Fibroblast of the aortic adventitia (primary cell): ENCODE measurements around the gene CDK17. TPM values are rescaled to one million over a fixed set of nuclear protein-coding genes. Genes with fewer than 3 reads are reported as not detected.
"Not testable (repeated sequence)": the region's sequence is repeated elsewhere in the genome, so short reads cannot be mapped to it uniquely, and the experiment has no call there.

Source experiments
- DNase-seq: peaks from one replicate; pipeline ENCODE4 v3.0.0-alpha.2; 2010; ENCODE audit warnings: low read depth
- H3K4me3 ChIP-seq: 2 replicates; pipeline ENCODE4 v1.5.1; 2011; ENCODE audit warnings: low read depth, mild to moderate bottlenecking, control low read depth, low read length, moderate library complexity
- CTCF ChIP-seq: IDR thresholded peaks from 2 replicates; pipeline ENCODE4 v1.5.1; 2011; ENCODE audit warnings: mild to moderate bottlenecking, low read length, control low read depth, inconsistent platforms; ENCODE audit not compliant: insufficient read depth
- total RNA-seq: library from RNA; depleted of rRNA; stranded (reverse); fragments of >200 nt; gene quantifications from 2 replicates; pipeline ENCODE4 v1.2.3, GENCODE V29; 2012; ENCODE audit warnings: low replicate concordance

CDK17 gene
- total RNA-seq, 1 donor = 49.1 TPM

GRCh38 chr12:96404696-96405095 is 4.5 kb upstream of the CDK17 start:
- TF ChIP-seq CTCF = no peak
- DNase-seq = no peak
- H3K4me3 ChIP-seq = no peak overlapping the region

DNA sequence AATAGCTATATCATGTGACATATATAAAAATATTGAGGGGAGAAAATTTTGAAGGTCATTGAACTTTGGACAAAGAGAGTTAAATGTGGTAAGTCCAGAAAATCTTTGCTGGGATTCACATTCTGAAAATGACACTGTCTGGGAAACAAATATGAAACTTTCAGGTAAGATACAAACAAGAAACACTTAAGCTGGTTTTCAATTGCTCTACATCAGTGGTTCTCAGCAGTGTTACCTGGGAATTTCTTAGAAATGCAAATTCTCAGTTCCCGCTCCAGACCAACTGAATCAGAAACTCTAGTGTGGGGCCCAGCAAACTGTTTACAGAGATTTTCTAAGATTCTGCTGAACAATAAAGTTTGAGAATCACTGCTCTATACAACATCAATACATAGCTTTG is 3.6 kb upstream of the CDK17 start:
- no peak for TF ChIP-seq CTCF
- no peak for DNase-seq

GRCh38 chr12:96402522-96402921 is 2.3 kb upstream of the CDK17 start:
- not testable (repeated sequence) for H3K4me3 ChIP-seq, DNase-seq

More for the DNA sequence above, 3.6 kb upstream of the CDK17 start:
- H3K4me3 ChIP-seq = no peak overlapping the region

DNA sequence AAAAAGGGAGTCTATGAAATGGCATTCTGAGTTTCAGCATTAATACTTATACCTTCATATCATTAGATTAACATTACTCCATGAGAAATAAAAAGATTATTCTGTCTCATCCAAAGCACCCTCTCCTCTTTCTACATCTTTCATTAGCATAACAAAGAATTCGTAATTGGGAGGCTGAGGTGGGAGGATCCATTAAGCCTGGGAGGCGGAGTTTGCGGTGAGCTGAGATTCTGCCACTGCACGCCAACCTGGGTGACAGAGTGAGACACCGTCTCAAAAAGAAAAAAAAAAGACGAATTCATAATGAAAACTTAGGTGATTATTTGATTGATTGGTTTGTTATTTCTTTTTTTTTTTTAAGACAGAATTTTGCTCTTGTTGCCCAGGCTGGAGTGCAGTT is 1.8 kb upstream of the CDK17 start:
- DNase-seq = no peak
- TF ChIP-seq CTCF = no peak
- H3K4me3 ChIP-seq = no peak overlapping the region

DNA sequence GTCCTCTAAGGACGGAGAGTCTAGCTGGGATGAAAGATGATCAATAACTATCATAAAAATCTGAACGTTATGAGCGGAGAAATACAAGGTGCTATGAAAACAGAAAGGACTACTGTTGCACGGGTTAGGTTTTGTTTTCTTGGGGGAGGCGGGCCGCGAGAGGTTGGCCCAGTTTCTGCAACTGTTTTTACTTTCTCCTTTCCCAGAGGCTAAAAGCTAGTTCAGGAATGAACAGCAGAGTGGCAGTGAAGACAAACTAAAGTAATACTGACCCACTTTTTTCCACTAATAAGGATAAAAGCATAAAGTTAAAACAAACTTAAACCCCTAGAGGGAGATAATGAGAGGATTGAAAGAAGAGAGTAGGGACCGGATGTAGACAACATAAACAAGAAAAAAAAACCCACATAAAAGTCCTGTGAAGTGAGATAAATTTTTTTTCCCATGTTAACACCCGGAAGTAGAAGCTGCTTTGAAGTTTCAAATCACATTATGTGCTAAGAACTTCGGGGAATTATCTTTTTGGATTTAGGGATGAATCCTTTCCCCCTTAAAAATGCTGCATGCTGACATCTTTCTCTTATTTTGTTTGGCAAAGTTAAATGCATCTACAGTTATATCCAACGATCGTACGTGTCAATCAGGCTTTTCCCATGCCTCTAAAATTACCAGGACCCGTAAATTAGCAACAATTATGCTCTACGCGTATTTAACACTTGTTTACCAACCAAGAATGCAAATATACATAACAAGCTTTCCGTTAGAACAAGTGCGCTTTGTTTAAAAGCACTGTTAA is 1.0 kb upstream of the CDK17 start:
- H3K4me3 ChIP-seq = peak overlapping the region; percentile 77
- peak; percentile 89 for DNase-seq
- TF ChIP-seq CTCF = peak; percentile 45

DNA sequence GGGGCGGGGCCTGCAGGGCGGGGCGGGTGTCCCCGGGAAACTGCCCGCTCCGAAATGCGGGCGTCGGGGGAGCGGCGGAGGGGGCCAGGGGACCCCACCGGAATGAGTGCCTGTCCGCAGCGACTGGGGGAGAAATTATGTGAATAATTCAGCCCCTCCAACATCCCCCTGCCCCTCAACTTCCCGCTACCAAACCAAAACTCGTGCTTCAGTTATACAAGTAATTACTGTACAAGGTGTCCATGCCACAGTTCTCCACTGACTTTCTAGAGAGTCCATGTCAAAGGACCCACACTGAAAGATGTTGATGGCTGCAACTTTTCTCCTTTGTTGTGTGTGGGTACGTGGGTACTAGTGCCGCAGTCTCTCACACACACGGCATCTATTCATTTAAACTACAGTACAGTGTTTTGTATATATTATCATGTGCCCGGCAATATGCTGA is 414 bp upstream of the CDK17 start:
- peak; percentile 61 for DNase-seq
- TF ChIP-seq CTCF = no peak
- H3K4me3 ChIP-seq = peak overlapping the region; percentile 77

DNA sequence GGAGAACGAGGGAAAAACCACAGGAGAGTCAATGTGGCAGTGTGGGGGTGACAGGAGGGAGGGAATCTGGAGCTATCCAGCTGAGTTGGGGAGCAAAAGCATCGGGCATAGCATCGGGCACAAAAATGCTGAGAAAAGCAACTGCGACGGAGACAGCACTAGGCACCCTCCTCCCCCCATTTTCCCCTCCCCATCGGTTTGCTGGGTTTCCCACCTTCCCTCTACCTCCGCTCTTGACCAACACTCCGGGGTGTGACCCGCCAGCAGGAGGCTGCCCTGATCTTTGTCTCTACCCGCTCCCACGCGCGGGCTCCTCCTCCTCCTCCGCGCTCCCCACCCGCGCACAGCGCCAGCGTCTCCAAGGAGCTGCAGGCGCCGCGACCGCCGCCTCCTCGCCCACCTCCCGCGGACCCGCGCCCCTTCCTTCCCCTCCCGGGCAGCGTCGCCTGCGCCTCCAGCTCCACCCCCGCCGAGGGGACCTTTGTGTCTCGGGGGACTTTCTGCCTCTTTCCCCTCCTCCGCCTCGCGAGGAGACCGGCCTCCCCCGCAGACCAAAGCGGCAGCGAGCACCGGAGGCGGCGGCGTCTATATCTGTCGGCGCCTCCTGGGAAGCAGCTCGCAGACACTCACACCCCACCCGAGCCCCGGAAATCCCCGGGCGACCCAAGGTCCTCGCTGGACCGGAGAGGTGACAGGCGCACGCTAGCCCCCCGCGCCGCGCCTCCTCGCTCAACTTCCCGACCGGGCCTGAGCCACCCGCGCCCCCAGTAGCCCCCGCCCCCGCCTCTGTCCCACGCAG is 920 bp downstream of the CDK17 start:
- peak overlapping the region; percentile 91 for H3K4me3 ChIP-seq
- DNase-seq = peak; percentile 63
- peak; percentile 39 for TF ChIP-seq CTCF
